Stimulated activated CD8-positive, alpha-beta memory T cell treated with anti-CD3 and anti-CD28 coated beads, Interleukin-7, amount 100 ng/mL, for 24 hours (primary cell): ENCODE measurements around the gene DHCR24.

Source experiments
- DNase-seq: peaks from one replicate; pipeline ENCODE4 v3.0.0-alpha.2; 2020; ENCODE audit warnings: low read depth

Gene DHCR24

DNA sequence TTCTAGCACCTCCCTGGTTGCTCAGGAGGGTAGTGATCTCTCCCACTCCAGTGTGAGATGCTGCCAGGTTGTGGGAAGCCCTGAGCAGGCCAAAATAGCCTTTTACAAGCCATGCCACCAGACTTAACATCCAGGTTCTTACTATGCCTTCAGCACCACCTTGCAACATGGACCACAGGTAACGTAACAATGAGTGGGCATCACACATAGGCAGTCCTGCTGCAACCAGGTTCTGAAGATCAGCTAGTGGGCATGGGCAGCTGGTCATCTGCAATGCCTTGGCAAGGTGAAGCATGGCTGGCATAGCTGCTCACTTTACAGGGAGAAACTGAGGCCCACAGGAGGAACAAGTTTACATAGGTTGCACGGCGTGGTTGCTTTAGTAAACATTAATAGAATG lies 40.7 kb downstream of the DHCR24 start:
- no peak for DNase-seq

DNA sequence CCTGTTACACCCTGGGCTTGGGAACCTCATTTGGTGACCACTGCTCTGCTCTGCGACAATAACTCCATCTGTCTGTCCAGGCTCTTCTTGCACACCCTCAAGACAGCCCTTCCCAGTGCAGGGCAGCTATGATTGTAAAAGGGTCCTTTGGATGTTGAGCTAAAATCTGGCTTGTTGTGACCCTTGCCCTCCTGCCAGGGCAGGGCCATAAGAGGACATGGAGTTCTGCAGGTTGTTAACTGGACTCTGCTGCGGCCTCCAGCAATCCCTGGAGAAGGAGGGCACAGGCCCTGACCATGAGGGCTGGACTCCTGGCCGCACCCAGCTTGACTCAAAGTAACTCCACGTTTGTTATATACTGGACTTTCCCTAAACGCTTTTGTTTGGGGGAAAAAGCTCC lies 41.2 kb downstream of the DHCR24 start:
- DNase-seq = no peak

DNA sequence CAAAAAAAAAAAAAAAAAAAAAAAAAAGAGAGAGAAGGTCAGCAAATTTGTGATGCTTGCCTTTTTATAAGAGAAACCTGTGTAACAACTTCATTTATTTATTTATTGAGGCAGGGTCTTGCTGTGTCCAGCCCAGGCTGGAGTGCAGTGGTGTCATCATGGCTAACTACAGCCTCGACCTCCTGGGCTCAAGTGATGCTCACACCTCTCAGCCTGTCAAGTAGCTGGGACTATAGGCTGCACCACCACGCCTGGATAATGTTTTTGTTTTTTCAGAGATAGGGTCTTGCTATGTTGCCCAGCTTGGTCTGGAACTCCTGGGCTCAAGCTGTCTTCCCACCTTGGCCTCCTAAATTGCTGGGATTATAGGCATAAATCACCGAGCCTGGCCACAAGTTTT lies 42.4 kb downstream of the DHCR24 start:
- DNase-seq = no peak

DNA sequence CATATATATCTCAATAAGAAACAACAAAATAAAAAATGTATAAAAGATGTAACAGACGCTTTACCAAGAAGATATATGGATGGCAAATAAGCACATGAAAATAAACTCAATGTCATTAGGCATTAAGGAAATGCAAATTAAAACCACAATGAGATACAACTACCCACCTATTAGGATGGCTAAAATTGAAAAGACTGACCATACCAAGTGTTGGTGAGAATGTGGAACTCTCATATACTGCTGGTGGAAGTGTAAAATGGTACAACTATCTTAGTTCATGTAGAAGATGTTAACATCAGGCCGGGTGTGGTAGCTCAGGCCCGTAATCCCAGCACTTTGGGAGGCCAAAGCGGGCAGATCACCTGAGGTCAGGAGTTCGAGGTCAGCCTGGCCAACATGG lies 43.5 kb downstream of the DHCR24 start:
- no peak for DNase-seq

GRCh38 chr1:54842963-54843362 lies 44.0 kb downstream of the DHCR24 start:
- no peak for DNase-seq

- no peak for DNase-seq
Measured at GRCh38 chr1:54842206-54842915, 44.6 kb downstream of the DHCR24 start.

- no peak for DNase-seq
Measured at GRCh38 chr1:54839824-54840223, 47.2 kb downstream of the DHCR24 start.

- no peak for DNase-seq
Measured at GRCh38 chr1:54838565-54839180, 48.3 kb downstream of the DHCR24 start.

GRCh38 chr1:54837002-54837853 lies 49.8 kb downstream of the DHCR24 start:
- DNase-seq = no peak

DNA sequence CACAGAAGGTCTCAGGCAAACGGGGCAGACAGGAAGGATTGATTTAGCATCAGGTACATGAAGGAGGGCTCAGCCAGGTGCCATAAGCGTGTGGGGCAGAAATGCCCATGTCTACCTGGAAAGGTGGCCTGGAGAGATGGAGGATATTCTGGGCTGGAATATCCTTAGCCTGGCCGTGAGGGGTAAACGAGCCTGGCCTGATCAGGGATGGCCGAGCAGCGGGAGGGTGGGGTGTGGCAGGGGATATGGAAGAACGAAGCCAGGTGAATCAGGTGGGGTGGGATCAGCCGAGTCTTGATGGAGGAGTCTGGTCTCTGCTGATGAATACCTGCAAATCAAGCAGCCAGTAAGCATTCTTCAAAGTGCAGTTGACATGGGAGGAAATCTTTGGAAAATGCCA lies 50.4 kb downstream of the DHCR24 start:
- no peak for DNase-seq

DNA sequence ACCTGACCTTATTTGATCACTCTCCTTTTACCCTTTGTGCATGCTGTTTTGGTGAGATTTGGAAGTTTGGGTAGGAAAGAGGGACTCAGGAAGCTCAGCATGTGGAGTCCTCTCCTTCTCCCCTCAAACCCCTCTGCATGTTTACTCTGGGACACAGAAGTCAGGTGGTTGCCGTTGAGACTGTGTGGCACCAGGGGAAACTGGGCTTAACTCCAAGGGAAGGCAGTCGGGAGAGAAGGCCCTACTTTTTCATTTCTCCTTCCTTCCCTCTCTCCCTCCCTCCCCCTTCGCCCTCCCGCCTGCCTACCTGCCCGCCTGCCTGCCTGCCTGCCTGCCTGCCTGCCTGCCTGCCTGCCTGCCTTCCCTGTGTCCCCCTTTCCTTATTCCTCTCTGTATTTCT lies 51.0 kb downstream of the DHCR24 start:
- no peak for DNase-seq

DNA sequence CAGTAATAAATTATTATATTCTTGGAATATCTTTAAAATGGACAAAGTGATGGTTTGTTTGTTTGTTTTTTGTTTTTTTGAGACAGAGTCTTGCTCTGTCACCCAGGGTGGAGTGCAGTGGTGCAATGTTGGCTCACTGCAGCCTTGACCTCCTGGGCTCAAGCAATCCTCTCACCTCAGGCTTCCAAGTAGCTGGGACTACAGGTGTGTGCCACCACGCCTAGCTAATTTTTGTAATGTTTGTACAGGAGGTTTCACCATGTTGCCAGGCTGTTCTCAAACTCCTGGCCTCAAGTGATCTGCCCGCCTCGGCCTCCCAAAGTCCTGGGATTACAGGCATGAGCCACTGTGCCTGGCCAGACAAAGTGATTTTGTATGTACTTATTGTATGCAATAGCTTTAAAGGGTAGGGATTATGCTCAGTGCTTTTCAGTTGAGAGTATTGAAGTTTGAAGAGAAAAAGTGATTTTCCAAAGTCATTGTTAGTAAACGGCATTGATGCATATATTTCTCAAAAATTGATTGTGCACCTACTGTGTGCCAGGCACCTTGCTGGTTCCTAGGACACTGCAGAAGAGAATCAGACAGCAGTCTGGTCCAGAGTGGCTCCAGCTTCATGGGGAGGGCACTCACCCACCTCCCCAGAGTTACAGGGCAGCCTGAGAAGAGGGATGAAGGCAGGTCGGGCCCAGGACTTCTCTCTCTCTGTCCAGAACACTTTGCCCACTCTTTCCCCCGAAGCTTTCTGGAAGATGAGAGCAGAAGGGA lies 51.7 kb downstream of the DHCR24 start:
- DNase-seq = no peak

GRCh38 chr1:54834007-54834541 lies 52.9 kb downstream of the DHCR24 start:
- no peak for DNase-seq

- no peak for DNase-seq
Measured at GRCh38 chr1:54833121-54833520, 53.9 kb downstream of the DHCR24 start.

- DNase-seq = no peak
Measured at GRCh38 chr1:54826226-54826816, 60.7 kb downstream of the DHCR24 start.

DNA sequence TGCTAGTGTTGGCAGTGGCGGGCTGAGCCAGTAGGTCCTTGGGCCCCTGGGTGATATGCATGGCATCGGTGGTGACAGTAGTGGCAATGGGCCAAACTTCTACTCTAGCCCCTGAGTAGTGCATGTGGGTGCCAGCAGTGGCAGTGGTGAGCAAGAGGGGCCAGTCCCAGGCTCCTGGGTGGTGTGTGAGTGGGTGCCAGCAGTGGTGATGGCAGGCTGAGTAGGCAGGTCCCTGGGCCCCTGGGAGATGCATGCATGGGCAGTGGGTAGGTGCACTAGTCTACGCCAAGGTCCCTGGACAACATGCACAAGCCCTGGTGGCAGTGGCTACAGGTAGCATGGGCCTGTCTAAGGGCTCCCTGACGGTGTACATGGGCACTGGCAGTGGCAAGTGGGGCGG lies 61.3 kb downstream of the DHCR24 start:
- DNase-seq = no peak

- DNase-seq = no peak
Measured at GRCh38 chr1:54823670-54824069, 63.3 kb downstream of the DHCR24 start.

- no peak for DNase-seq
Measured at GRCh38 chr1:54819733-54820132, 67.3 kb downstream of the DHCR24 start.

DNA sequence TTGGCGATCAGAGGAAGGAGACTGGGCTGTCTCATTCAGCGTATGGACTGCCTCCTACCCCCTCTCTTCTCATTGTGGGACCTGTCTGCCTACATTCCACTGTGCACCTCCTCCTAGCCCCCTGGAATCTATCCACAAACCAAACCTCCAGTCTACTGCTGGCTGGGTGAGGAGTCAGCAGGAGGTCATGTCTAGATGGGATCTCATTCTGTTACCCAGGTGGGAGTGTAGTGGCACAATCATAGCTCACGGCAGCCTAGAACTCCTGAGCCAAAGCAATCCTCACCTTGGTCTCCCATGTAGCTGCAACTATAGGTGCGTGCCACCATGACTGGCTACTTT lies 67.8 kb downstream of the DHCR24 start:
- no peak for DNase-seq

DNA sequence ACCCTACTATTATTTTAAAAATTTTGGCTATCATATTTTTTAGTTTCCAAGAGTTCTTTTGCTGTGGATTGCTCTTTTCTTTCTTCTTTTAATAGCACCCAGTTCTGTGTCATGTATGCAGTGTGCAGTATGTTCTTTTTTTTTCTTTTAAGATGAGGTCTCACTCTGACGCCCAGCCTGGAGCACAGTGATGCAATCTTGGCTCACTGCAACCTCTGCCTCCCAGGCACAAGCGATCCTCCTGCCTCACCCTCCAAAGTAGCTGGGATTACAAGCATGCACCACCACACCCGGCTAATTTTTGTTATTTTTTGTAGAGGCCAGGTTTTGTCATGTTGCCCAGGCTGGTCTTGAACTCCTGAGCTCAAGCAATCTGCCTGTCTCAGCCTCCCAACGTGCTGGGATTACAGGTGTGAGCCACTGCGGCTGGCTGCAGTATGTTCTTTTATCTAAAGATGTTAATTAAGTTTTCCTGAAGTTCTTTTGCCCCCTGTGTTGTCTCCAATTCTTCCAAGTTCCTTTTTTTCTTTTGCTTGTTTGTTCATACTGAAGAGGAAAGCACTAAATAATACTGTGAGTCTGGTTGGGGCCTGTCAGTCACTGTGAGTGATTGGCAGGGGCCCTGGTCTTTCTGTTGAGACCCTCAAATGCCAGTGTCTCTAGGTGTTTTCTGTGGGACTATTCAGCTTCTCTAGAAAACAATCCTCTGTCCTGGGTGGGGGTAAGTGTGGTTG lies 68.4 kb downstream of the DHCR24 start:
- DNase-seq = no peak

GRCh38 chr1:54816951-54817350 lies 70.0 kb downstream of the DHCR24 start:
- no peak for DNase-seq
